ENCODE measurements around the gene MUC5B.
"Not testable (repeated sequence)": the region's sequence is repeated elsewhere in the genome, so short reads cannot be mapped to it uniquely, and the experiment has no call there.

Gene MUC5B

GRCh38 chr11:1222491-1223345 is at the start of gene MUC5B:
Gene MUC5B, plus strand, starts transcription at chr11:1223066. Its CDS starts 58 bp downstream, at chr11:1223124.
- no peak for ATAC-seq

DNA sequence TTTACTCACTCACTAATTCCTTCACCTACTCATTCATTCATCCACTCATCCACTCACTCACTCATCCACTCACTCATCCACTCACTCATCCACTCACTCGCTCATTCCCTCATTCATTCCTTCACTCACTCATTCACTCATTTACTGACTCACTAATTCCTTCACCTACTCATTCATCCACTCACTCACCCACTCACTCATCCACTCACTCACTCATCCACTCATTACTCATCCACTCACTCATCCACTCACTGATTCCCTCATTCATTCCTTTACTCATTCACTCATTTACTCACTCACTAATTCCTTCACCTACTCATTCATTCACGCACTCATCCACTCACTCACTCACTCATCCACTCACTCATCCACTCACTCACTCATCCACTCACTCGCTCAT is 49.5 kb upstream of the MUC5B start:
- not testable (repeated sequence) for ATAC-seq

DNA sequence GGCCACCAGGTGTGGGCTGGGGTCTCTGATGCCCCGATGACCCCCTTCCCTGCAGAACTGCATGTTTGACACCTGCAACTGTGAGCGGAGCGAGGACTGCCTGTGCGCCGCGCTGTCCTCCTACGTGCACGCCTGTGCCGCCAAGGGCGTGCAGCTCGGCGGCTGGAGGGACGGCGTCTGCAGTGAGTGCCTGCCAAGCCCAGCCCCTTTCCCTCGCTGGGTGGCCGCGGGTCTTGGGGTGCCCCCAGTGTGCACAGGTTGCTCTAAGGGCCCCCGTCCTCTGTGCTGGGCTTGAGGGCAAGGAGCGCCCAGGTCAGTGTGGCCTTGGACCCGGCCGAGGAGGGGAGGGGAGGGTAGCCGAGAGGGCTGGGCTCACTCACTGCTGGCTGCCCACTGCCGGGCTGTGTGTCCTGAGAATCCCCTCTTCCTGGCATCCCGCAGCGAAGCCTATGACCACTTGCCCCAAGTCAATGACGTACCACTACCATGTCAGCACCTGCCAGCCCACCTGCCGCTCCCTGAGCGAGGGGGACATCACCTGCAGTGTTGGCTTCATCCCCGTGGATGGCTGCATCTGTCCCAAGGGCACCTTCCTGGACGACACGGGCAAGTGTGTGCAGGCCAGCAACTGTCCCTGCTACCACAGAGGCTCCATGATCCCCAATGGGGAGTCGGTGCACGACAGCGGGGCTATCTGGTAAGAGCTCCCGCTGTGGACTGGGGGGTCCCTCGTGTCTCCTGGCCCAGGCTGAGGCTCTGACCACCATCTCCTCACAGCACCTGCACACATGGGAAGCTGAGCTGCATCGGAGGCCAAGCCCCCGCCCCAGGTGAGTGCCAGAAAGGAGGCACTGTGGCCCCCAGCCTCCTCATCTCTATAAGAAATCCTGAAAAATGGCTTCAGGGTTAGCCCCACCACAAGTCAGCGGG is 48.2 kb upstream of the MUC5B start:
- no peak for ATAC-seq

DNA sequence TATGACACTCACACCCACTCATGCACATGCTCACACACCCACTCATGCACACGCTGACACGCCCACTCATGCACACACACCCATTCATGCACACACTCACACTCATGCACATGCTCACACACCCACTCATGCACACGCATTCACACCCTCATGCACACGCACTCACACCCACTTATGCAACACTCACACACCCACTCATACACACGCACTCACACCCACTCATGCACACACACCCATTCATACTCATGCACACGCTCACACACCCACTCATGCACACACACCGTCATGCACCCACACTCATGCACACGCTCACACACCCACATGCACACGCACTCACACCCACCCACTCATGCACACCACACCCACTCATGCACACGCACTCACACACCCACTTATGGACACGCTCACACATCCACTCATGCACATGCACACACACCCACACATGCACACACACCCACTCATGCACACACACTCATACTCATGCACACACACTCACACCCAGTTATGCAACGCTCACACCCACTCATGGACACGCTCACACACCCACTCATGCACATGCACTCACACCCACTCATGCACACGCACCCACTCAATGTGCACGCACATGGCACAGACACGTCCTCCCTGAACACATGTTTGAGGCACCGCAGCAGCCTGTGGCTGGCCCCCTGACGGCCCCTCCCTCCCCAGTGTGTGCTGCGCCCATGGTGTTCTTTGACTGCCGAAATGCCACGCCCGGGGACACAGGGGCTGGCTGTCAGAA is 47.2 kb upstream of the MUC5B start:
- ATAC-seq: no peak

DNA sequence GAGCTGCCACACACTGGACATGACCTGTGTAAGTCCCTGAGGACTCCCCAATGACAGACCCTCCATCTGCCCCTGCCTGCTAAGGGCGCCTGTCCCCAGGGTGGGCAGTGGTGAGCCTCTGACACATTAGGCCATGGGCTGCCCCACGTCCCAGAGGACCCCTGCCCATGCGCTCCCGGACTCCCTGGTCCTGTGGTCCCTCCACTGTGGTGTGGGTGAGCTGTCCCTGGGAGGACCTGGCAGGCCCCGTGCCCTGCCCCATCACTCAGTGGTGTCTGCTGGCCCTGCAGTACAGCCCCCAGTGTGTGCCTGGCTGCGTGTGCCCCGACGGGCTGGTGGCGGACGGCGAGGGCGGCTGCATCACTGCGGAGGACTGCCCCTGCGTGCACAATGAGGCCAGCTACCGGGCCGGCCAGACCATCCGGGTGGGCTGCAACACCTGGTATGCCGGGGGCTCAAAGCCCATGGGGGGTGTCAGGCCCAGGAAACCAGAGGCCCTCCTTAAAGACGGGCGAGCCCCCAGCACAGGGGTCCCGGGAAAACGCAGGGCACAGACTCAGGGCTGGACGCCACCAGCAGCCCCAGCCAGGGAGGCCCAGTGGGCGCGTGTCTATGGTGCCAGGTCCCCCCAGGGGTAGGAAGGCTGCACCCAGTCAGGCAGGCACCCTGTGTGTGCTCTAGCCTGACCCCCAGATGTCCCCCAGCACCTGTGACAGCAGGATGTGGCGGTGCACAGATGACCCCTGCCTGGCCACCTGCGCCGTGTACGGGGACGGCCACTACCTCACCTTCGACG is 46.4 kb upstream of the MUC5B start:
- ATAC-seq: no peak

- ATAC-seq: no peak
Measured at GRCh38 chr11:1177020-1177770, 45.7 kb upstream of the MUC5B start.

GRCh38 chr11:1177771-1178090 is 45.1 kb upstream of the MUC5B start:
- ATAC-seq: no peak

- ATAC-seq: no peak
Measured at GRCh38 chr11:1178201-1178885, 44.5 kb upstream of the MUC5B start.

- ATAC-seq: no peak
Measured at GRCh38 chr11:1178906-1179305, 44.0 kb upstream of the MUC5B start.

GRCh38 chr11:1179641-1180040 is 43.2 kb upstream of the MUC5B start:
- ATAC-seq: no peak

- no peak for ATAC-seq
Measured at GRCh38 chr11:1180171-1180570, 42.7 kb upstream of the MUC5B start.

- no peak for ATAC-seq
Measured at GRCh38 chr11:1180947-1181391, 41.9 kb upstream of the MUC5B start.

- no peak for ATAC-seq
Measured at GRCh38 chr11:1181420-1181819, 41.4 kb upstream of the MUC5B start.

- no peak for ATAC-seq
Measured at GRCh38 chr11:1181853-1182535, 40.9 kb upstream of the MUC5B start.

DNA sequence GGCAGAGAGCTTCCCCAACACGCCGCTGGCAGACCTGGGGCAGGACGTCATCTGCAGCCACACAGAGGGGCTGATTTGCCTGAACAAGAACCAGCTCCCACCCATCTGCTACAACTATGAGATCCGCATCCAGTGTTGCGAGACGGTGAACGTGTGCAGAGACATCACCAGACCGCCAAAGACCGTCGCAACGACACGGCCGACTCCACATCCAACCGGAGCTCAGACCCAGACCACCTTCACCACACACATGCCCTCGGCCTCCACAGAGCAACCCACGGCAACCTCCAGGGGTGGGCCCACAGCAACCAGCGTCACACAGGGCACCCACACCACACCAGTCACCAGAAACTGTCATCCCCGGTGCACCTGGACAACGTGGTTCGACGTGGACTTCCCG is 38.7 kb upstream of the MUC5B start:
- ATAC-seq: not testable (repeated sequence)

GRCh38 chr11:1188451-1189130 is 34.3 kb upstream of the MUC5B start:
- ATAC-seq: not testable (repeated sequence)

- ATAC-seq: not testable (repeated sequence)
Measured at GRCh38 chr11:1189816-1190215, 33.0 kb upstream of the MUC5B start.

DNA sequence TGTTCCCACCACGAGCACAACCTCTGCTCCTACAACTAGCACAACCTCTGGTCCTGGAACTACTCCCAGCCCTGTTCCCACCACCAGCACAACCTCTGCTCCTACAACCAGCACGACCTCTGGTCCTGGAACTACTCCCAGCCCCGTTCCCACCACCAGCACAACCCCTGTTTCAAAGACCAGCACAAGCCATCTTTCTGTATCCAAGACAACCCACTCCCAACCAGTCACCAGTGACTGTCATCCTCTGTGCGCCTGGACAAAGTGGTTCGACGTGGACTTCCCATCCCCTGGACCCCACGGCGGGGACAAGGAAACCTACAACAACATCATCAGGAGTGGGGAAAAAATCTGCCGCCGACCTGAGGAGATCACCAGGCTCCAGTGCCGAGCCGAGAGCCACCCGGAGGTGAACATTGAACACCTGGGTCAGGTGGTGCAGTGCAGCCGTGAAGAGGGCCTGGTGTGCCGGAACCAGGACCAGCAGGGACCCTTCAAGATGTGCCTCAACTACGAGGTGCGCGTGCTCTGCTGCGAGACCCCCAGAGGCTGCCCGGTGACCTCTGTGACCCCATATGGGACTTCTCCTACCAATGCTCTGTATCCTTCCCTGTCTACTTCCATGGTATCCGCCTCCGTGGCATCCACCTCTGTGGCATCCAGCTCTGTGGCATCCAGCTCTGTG is 30.9 kb upstream of the MUC5B start:
- ATAC-seq: not testable (repeated sequence)

Data from activated CD4-positive, CD25-positive, alpha-beta regulatory T cell treated with anti-CD3 and anti-CD28 coated beads, Interleukin-2, amount 50 U/mL, for 24 hours (primary cell).